Measurements from ENCODE around the gene MAGI2.

MAGI2 gene

DNA sequence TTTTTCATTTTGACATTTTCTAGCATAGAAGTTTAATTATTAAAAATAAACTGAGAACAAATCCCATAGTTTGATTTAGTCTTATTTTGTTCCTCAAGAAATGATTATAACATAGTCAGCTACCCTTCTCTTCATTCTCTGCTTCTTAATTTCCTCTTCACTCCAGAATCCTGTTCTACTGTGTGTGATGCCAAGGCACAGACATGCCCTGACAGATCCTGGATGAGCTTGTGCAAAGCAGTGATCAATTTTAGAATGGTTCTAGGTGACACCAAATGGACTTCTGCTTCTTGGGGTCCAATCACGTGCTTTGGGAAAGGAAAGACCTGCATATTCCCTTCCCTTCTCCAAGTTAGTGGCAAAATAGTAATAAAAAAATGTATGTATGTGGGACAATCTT is 665.6 kb downstream of the MAGI2 start:
- DNase-seq (ENCODE audit: low read depth in 2 of 2), result no peak

DNA sequence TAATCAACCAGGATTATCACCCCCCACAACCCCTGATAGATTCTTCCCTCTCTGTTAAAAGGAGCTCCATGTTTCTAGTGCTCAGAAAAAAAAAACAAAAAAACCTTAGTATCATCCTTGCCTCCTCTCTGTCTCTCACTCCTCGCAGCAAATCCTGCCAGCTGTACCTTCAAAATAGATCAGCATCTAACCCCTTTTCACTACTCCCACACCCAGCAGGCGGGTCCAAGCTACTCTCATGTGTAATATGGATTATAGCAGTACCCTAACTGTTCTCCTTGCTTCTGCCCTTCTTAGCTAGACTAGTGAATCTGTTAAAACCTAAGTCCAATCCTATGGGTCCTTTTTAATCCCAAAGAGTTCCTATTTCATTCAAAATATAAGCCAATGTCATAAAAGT is 667.4 kb downstream of the MAGI2 start:
- no peak for DNase-seq (ENCODE audit: low read depth in 2 of 2)

DNA sequence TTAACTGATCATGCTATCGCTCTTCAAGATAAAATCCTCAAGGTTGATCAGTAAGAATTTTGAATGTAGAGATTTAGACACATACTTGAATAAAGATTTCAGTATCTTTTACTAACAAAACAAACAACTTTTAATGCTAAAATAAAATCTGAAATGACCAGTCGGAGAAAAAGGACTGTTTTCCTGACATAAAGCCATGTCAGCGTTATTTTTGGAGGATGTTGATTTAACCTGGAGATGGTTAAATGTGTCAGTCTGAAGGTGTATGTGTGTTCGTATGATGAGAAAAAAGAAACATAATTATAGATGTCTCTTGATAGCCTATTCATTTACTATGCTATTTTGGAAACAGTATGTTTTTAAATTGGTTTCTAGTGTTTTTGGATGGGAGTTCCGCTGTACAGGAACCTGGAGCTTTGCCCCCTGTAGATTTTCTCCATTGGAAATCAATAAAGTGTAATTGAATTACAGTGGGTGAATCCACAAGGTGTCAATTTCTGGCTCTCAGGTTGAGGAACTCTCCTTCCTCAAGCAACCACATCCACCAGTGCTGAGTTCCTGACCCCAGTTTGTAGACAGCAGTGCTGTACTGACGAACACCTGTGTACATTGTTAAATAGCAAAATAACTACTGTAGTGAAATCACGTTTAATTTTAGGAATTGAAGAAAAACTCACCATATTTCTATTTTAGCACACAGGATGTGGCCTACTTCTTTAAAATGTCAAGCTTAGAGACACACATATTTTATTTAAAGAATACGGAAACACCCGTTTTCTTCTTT is 670.1 kb downstream of the MAGI2 start:
- DNase-seq (ENCODE audit: low read depth in 2 of 2), result no peak

DNA sequence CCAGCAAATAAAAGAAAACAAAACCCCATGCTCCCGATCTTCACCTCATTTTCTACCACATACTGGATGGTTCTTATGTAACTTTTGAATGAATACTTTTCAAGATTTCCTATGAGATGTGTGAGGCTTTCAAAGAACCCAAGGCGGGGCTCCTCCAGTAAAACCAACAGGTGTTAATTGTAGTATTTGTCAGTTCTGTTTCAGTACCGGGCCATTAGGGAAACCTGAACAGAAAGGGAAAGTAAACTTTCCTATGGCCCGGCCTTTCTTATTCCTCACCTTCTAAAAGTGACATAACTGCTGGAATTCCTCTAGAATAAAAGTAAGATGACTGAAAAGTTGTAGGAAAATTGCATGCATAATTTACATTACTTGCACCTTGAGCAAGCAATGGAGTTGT is 672.9 kb downstream of the MAGI2 start:
- DNase-seq (ENCODE audit: low read depth in 2 of 2), result no peak

DNA sequence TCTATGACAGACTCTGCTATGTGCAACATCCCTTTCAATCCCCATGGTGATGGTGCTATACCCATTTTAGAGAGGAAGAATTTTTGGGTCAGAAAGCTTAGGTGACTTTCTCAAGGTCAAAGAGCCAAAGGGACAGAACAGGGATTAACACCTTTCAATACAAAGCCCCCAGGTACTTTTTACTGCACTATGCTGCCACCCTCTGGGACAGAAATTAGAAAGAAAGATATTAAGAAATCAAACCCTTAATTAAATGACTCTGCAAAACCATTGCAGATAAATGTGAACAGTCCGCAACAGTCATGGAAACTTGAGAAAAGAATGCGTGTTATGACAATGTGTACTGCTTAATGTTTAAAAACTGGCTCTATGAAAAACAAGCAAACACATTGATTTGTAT is 673.7 kb downstream of the MAGI2 start:
- no peak for DNase-seq (ENCODE audit: low read depth in 2 of 2)

DNA sequence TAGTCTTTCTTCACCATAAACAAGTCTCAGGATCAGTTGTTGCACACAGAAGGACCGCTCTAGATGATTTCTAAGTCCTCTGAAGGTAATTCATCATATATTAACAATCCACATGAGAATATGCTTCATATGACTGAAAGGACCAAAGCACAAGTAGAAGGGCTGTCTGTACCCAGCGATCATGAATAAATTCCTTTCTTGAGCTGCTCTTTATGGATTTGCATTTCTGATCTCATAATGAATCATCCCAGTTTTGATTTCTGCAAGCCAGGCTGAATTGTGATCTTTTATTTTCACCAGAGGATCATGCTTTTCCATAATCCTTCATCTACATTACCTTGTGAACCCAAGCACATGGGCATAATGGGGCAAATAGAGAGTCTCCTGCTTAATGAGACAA is 675.6 kb downstream of the MAGI2 start:
- no peak for DNase-seq (ENCODE audit: low read depth in 2 of 2)

DNA sequence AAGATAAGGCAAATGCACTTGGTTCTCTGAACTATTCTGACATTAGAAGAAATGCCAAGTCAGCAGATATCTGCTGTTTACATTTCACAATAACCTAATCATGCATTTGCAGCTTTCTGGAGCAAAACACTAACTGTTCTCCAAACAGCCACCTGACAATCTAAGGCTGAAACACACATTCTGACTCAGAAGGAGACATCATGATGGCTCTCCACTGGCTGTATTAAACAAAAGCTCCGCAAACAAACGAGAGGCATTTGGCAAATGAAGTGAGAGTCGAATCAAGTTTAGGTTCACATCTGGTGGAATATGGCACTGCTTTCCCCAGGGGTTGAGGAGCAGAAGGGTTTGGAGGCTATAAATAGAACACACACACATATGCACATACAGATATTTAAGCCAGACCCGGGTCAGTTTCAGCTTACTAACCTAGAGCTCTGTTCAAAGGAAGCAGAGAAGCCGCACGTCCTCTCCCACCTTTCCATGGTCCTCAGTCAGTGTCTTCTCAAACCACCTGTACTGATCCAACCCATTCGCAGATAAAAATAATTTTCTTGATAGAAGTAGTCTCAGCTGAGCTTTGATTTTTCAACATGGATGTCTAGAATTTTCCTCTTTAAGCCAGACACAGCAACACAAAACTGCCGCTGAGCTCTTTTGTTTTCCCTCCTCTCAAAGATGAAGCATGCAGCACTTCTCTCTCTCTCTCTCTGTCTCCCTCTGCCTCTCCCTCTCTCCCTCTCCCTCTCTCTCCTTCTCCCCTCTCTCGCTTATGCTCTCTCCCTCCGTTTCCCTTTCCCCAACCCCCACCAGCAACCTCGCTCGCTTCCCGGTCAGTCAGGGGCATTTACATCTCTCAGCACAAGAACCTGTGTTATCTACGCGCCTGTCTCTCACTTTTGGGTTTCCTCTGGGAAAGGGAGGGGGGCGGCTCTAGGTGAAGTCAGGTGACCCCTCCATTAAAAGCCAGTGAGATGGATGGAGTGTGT is 682.8 kb downstream of the MAGI2 start:
- no peak for DNase-seq (ENCODE audit: low read depth in 2 of 2)

DNA sequence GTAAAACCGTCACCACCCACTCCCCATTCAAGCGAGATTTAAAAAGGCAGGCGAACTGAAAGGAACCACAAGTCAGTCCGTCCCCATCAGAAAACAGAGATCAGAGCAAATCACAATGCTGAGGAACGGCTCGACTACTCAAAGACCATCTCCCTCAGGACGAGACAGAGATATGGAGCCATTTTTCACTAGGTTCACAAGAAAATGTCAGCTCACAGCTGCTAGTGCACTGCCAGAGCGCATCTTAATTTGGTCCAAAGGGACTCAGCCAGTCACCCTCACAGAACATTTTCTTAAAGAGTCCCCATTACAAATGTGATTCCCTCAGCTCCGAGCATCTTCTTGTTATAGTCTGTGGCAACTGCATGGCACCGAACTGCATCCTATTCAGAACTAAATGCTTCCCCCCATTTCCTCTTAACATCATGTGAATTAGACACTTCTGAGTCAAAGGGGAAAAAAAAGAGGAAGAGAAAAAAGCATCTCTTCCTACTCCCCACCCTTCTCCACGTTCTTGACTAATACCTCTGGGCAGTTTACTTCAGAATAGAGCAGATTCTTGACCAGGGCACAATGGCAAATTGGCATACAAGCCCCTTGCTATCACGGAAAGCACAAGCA is 683.9 kb downstream of the MAGI2 start:
- DNase-seq (ENCODE audit: low read depth in 2 of 2), result no peak

DNA sequence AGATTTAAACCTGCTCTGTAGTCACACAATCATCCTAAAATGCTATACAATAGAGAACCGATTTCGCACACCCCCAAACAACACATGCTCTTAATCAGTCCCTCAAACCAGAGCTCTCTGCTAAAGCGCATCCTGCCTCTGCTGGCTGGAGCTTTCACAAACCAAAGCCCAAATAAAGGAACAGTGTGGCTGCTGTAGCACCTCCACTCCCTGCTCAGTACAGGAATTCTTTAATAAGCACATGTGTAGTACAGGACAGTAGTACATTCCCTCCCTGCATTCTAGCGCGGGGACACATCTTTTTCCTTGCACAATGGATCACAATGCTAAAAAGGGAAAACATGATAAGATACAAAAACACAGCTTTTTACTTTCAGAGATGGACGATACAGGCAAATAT is 684.6 kb downstream of the MAGI2 start:
- no peak for DNase-seq (ENCODE audit: low read depth in 2 of 2)

DNA sequence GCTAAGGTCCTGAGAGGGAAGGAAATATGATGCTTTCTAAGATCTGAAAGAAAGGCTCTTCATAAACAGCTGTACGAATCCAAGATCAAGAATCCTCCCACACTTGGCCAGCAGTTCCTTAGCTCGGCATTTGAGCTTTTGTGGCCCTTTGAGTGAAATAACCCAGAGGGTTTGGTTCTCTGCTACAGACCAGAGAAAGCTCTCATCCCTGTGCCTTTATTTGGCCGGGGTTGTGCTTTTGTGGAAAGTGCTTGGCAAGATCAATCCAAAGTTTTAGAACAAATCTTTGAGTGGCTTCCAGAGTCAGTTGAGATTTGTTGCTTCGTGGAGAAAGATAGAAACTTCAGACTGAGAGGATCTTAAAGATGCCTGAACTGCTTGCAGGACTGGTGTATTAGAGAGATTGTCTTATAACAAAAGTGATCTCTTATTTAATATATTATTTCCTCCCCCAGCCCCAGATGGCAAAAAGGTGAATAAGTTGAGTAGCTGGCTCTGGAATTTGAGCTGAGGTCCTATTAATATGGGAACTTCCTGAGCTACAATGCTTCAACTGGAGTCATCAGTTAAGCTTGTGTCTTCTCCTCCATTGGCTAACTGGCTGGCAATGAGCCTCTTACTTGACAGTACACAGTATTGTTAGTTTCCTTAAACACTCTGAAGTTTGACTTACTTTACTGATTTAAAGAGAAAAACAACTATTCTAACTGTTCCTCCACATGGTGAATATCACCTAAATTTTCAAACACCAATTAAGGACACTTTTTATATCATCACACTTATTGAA is 687.3 kb downstream of the MAGI2 start:
- no peak for DNase-seq (ENCODE audit: low read depth in 2 of 2)

DNA sequence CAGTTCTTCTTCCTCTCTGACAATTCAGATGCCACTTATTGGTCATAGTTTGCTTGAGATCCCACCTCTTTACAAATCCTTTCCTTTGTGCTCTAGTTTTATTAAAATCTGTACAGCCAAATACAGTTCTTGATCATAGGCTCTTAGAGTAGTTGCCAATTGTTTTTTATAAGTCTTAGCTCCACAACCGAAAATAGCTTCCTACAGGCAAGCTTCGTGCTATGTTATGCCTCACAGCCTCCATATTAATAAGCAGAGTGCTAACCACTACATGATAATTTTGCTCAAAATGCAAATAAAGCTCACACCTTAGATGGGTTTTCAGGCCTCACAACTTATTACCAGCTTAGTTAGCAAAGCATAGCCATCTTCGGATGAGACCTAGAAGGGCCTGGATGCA is 688.9 kb downstream of the MAGI2 start:
- DNase-seq (ENCODE audit: low read depth in 2 of 2), result no peak

DNA sequence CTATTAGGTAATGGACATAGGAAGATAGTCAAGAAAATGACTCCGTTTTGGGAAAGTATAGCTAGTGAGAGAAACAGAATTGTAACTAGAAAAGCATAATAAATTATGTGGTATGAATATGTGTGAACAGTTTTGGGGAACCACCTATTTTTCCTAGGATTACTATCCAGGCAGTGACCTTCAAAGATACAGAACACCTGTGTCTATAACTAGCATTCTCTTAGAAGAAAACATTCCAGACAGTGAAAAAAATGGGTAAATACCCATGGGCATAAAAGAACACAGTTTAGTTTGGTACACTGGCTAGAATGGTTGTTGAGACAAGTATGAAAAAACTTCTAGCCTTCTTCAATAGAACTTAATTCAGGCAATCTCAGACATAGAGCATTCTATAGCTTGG is 690.8 kb downstream of the MAGI2 start:
- no peak for DNase-seq (ENCODE audit: low read depth in 2 of 2)

DNA sequence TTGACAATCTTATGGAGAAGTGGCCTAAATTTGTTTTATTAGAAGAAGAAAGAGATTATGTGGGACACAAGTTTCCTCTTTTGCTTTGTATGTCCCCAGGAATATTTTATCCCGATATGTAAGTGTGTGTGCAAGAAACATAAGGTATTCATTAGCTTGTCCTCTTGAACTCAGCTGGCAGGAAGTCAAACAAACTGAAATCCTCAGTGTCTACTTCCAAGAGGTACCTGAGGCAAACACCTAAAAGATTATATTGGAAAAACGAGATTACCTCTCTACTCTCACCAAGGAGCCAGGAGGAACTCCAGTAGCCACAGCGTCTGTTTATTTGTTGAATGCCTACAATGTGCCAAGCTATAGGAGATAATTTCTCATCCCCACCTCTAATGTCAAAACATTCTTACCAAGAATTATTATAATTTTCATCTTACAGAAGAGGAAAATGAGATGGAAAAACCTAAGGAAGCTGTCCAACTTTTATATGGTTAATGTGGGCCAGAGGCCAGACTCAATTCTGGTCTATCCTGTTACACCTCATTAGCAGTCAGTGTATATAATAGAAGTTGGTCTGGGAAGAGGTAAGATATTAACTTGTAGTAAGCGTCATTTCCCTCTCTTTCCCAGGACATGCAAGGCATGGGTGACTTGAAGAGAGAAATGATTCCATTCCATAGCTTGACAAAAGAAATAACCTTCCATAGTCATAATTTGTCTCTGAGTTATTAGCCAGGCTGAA is 692.7 kb downstream of the MAGI2 start:
- no peak for DNase-seq (ENCODE audit: low read depth in 2 of 2)

DNA sequence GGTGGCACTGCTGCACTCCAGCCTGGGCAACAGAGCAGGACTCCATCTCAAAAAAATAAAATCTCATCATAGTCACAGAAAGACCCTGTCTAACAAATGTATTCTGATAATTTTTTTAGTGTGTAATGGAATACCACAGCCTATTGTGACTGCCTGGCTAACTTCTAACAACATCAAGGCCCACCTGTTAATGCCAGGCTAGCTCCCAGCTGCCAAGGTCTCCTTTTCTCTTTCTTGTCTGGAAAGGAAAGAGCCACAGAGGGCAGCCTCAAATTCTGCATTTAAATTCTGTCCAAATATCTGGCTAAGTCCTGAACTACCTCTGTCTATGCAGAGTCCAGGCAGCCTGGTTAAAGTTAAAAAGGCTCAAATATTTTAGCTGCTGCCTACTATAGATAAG is 700.9 kb downstream of the MAGI2 start:
- DNase-seq (ENCODE audit: low read depth in 2 of 2), result no peak

DNA sequence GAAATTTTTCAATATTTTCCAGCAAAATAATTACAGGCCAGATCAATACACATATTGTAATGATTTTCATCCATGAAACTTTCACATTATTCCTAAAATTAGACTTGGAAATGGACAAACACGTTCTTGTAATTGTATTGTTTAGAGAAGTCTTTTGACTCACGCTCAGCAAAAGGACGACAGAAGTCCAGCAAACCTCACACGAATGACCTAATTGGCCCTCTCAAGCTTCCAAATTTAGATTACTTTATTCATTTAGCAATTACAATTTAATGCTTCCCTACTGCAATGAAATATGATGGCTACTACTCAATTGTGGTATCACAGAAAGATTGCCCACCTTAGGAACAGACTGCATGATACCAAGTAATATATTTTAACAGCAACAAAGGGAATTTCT is 702.2 kb downstream of the MAGI2 start:
- no peak for DNase-seq (ENCODE audit: low read depth in 2 of 2)

DNA sequence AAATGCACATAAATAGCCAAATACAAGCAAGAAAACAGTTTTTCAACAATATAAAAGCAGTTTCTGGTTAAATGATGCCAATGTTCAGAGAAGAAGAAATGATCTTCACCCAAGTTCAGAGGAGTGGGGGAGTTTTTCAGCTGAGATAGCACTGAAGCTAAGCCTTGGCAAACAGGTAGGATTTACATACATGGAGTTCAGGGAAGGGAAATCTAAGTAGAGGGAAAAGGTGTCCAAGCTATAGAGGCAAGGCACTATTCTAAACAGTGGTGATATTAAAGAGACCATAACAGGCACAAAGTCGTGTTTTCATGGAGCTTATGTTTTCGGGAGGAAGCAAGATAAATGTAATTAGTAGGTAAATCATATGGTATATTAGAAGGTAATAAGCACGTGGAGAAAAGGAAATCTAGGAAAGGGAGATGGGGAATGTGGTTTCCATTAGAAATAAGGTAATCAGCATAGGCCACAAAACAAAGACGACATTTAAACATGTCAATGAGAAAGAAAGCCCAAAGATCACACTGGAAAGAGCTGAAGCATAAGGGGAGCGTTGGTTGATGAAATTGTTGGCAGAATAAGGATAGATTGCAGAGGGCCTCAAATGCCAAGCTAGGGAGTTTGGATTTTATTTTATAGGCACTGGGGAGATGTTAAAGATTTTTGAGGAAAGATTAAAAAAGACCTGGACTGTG is 704.3 kb downstream of the MAGI2 start:
- no peak for DNase-seq (ENCODE audit: low read depth in 2 of 2)

DNA sequence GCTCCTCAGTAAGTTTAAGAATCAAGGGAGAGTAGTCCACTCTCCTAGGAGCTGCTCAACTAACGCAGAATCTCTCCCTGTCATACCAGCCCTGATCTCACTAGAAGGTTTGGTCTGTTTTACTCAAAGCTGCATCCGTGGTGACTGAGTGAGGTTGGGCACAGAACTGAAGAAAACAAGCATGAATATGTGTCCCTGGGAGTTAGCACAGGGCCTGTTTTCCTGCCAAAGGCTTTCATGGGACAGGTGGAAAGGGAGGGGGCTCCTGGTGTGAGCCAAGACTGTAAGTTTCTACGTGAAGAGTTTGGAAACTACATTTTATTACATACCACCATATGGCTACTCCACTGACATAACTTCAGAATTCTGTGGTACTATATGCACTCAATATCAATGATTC is 705.9 kb downstream of the MAGI2 start:
- DNase-seq (ENCODE audit: low read depth in 2 of 2), result no peak

DNA sequence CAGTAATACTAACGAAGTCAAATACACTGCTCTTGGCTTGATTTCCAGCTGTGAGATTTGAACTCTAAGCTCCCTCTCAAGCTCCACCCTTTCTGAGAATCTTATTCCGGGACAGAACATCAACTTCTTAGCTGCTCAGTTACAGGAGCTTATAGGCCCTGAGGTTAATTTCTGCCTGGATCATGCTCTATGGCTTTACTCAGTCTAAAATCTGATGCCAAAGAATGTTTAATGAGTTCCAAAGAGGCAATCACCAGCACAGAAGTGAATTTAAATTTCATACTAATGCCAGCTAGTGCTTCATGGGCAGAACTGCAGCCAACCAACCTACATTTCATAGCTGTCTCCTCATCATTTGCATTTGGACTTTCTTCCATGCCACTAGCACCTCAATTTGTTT is 707.2 kb downstream of the MAGI2 start:
- no peak for DNase-seq (ENCODE audit: low read depth in 2 of 2)

DNA sequence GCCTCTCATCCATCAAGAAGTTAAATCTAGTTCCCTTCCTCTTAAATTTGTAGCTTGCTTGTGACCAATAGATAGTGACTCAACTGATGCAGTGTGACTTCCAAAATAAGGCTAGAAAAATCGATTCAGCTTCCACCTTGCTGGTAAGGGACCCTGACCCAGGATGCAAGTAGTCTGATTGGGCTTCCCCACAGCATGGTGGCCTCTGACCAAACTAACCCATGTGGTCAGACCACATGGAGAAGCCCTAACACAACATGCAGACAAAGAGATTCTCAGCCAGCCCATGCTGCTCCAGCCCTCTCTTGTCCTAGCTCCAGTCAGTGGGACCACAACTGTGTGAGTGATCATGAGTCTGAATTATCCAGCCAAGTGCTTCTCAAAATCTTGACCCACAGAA is 710.8 kb downstream of the MAGI2 start:
- no peak for DNase-seq (ENCODE audit: low read depth in 2 of 2)

DNA sequence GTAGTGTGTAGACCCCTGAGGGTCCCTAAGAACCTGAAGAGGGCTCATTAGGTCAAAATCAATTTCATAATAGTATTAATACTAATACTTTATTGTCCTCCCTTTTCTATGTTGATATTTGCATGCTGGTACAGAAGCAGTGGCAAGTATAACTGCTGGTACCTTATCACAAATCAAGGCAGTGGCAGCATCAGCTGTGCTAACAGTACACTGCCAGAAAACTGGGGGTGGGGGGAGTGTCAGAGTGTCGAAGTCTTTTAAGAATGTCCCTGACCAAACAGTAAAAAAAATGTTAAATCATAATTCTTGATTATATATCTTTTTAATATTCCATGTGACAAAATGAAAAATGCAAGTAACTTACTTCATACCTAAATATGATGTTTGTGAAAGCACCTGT is 716.9 kb downstream of the MAGI2 start:
- DNase-seq (ENCODE audit: low read depth in 2 of 2), result no peak

All from stimulated activated CD8-positive, alpha-beta memory T cell treated with anti-CD3 and anti-CD28 coated beads, Interleukin-7, amount 100 ng/mL, for 4 hours (primary cell).